Tibial nerve (tissue), 4 donors: ENCODE measurements around the gene HOMER2. TPM values are rescaled to one million over a fixed set of nuclear protein-coding genes. Genes with fewer than 3 reads are reported as not detected.

Source experiments
- DNase-seq, 2 donors: peaks; one replicate each; pipeline ENCODE4 v3.0.0-alpha.2; 2019; ENCODE audit warnings: low spot score in 2 of 2
- H3K27ac ChIP-seq, 4 donors: fragments of 200-600 bp; sonication (generic) in 3 of 4; one replicate each; pipeline ENCODE4 v1.5.1; 2017 to 2019; ENCODE audit warnings: mild to moderate bottlenecking in 1 of 4
- H3K27me3 ChIP-seq, 2 donors: fragments of 200-600 bp; sonication (generic) in 1 of 2; one replicate each; pipeline versions ENCODE4 v1.5.1 to v1.6.0; 2017 to 2019
- H3K36me3 ChIP-seq, 3 donors: fragments of 200-600 bp; sonication (generic); one replicate each; pipeline ENCODE4 v1.5.1; 2018 to 2019
- H3K4me1 ChIP-seq, 4 donors: fragments of 200-600 bp; sonication (generic) in 3 of 4; one replicate each; pipeline ENCODE4 v1.5.1; 2017 to 2019
- H3K4me3 ChIP-seq, 4 donors: fragments of 200-600 bp; sonication (generic) in 3 of 4; one replicate each; pipeline ENCODE4 v1.5.1; 2017 to 2019; ENCODE audit warnings: mild to moderate bottlenecking in 1 of 4, moderate library complexity in 1 of 4
- H3K9me3 ChIP-seq, 4 donors: fragments of 200-600 bp; sonication (generic) in 3 of 4; one replicate each; pipeline ENCODE4 v1.5.1; 2017 to 2019
- CTCF ChIP-seq, 5 experiments: fragments of 200-600 bp in 3 of 5; fragments of 450-650 bp in 2 of 5; sonication (generic) in 3 of 5; IDR thresholded peaks; one replicate each; pipeline ENCODE4 v1.5.1; 2016 to 2019; ENCODE audit warnings: antibody characterized with exemption in 5 of 5, mild to moderate bottlenecking in 3 of 5, moderate library complexity in 2 of 5
- EP300 ChIP-seq, 2 donors: sonication (generic); formaldehyde crosslinking; IDR thresholded peaks; one replicate each; pipeline ENCODE4 v1.6.1; 2017; ENCODE audit warnings: antibody characterized with exemption in 2 of 2, mild to moderate bottlenecking in 1 of 2
- POLR2A ChIP-seq, 2 donors: fragments of 450-650 bp; IDR thresholded peaks; one replicate each; pipeline ENCODE4 v1.6.1; 2017; ENCODE audit warnings: antibody characterized with exemption in 2 of 2, mild to moderate bottlenecking in 2 of 2, moderate library complexity in 2 of 2
- WGBS, 2 donors: methylation state at CpG; one replicate each; pipeline ENCODE4 v1.1.5; 2018; 5-methylcytosine and 5-hydroxymethylcytosine counted together
- total RNA-seq, 4 donors: library from RNA; depleted of rRNA; stranded (reverse); fragments of >200 nt; gene quantifications; one replicate each; pipeline ENCODE4 v1.1.0, GENCODE V29; 2016

Gene HOMER2
- total RNA-seq, 4 donors from 2014 or later: 25.5 to 950 (median 39.0) TPM

- Histone ChIP-seq H3K36me3 (peaks cover 0 to 8% (median 0%) of the 10 kb centered on the region in 3 donors), H3K9me3 (no peaks in the 10 kb centered on the region), H3K27me3 (no peaks in the 10 kb centered on the region), H3K4me1 (no peaks in the 10 kb centered on the region), H3K4me3 (no peak overlapping the region), H3K27ac (no peak overlapping the region)
- TF ChIP-seq EP300 (IDR thresholded peaks at IDR 0.05) (no peak), CTCF (IDR thresholded peaks at IDR 0.05) (no peak), POLR2A (IDR thresholded peaks at IDR 0.05) (no peak)
- 68 to 70% methylated on average over 2 of the region's 2 CpGs for WGBS, 2 donors
- no peak for DNase-seq
Measured at GRCh38 chr15:82864967-82865366, 87.6 kb downstream of the HOMER2 start.

- Histone ChIP-seq H3K4me1 (no peaks in the 10 kb centered on the region), H3K9me3 (no peaks in the 10 kb centered on the region), H3K4me3 (no peak overlapping the region), H3K27me3 (no peaks in the 10 kb centered on the region), H3K27ac (no peak overlapping the region), H3K36me3 (peaks cover 0 to 13% (median 0%) of the 10 kb centered on the region in 3 donors)
- TF ChIP-seq CTCF (IDR thresholded peaks at IDR 0.05) (no peak), POLR2A (IDR thresholded peaks at IDR 0.05) (no peak), EP300 (IDR thresholded peaks at IDR 0.05) (no peak)
- WGBS, 2 donors: 84 to 87% methylated on average over 6 of the region's 6 CpGs
- no peak for DNase-seq
Measured at GRCh38 chr15:82862886-82863285, 89.6 kb downstream of the HOMER2 start.

- no peaks in the 10 kb centered on the region for H3K4me1 ChIP-seq
- no peaks in the 10 kb centered on the region for H3K27me3 ChIP-seq
- H3K9me3 ChIP-seq: no peaks in the 10 kb centered on the region
- WGBS, 2 donors: 91 to 94% methylated on average over 11 of the region's 11 CpGs
- peaks cover 0 to 23% (median 0%) of the 10 kb centered on the region in 3 donors for H3K36me3 ChIP-seq
- TF ChIP-seq POLR2A (IDR thresholded peaks at IDR 0.05) (no peak), CTCF (IDR thresholded peaks at IDR 0.05) (no peak), EP300 (IDR thresholded peaks at IDR 0.05) (no peak)
- H3K4me3 ChIP-seq: no peak overlapping the region
- no peak overlapping the region for H3K27ac ChIP-seq
- DNase-seq: no peak
Measured at GRCh38 chr15:82858932-82859331, 93.6 kb downstream of the HOMER2 start.

- no peak overlapping the region for H3K4me3 ChIP-seq
- no peaks in the 10 kb centered on the region for H3K27me3 ChIP-seq
- H3K4me1 ChIP-seq: no peaks in the 10 kb centered on the region
- DNase-seq: no peak
- H3K36me3 ChIP-seq: peaks cover 0 to 31% (median 0%) of the 10 kb centered on the region in 3 donors
- WGBS, 2 donors: 91 to 93% methylated on average over 10 of the region's 10 CpGs
- H3K27ac ChIP-seq: no peak overlapping the region
- TF ChIP-seq POLR2A (IDR thresholded peaks at IDR 0.05) (no peak), CTCF (IDR thresholded peaks at IDR 0.05) (no peak), EP300 (IDR thresholded peaks at IDR 0.05) (no peak)
- no peaks in the 10 kb centered on the region for H3K9me3 ChIP-seq
Measured at GRCh38 chr15:82856397-82857170, 95.9 kb downstream of the HOMER2 start.

GRCh38 chr15:82855286-82856100 is 97.0 kb downstream of the HOMER2 start:
- Histone ChIP-seq H3K4me3 (no peak overlapping the region), H3K9me3 (no peaks in the 10 kb centered on the region), H3K4me1 (no peaks in the 10 kb centered on the region), H3K27ac (no peak overlapping the region), H3K36me3 (peaks cover 0 to 34% (median 0%) of the 10 kb centered on the region in 3 donors), H3K27me3 (no peaks in the 10 kb centered on the region)
- TF ChIP-seq EP300 (IDR thresholded peaks at IDR 0.05): no peak
- 74 to 80% methylated on average over 17 of the region's 17 CpGs for WGBS, 2 donors
- no peak for DNase-seq
